Hepatocyte (in vitro differentiated cells): Measurements from ENCODE around the gene UBAP1.

Experiments
- EZH2 ChIP-seq: fragments of 200-600 bp; sonication (generic); IDR thresholded peaks from 2 replicates; pipeline ENCODE4 v1.6.1; 2016; ENCODE audit warnings: antibody characterized with exemption, mild to moderate bottlenecking, borderline replicate concordance
- EZH2phosphoT487 ChIP-seq: fragments of 200-600 bp; sonication (generic); IDR thresholded peaks from one replicate; pipeline ENCODE4 v1.6.1; 2018; ENCODE audit warnings: antibody characterized with exemption, mild to moderate bottlenecking, low read depth, moderate library complexity; ENCODE audit not compliant: unreplicated experiment, severe bottlenecking
- TF ChIP-seq, protein P1 (sequence below): fragments of 200-600 bp; sonication (generic); IDR thresholded peaks from 2 replicates; pipeline ENCODE4 v1.5.1; 2016; ENCODE audit warnings: antibody characterized with exemption, mild to moderate bottlenecking; ENCODE audit not compliant: poor library complexity

DNA sequence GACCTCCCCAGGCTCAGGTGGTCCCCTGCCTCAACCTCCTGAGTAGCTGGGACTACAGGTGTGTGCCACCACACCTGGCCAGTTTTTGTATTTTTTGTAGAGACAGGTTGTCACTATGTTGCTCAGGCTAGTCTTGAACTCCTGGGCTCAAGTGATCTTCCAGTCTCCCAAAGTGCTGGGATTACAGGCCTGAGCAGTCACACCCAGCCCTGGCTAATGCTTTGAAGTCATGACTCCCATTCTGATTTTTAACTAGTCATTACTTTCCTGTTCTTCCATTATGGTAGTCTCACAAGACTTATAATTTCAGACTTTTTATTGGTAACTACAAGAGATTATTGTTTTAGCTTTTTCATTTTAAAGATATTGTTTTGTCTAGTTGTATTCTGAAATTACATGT, 26.3 kb downstream of the UBAP1 start:
- TF ChIP-seq, protein P1, sequence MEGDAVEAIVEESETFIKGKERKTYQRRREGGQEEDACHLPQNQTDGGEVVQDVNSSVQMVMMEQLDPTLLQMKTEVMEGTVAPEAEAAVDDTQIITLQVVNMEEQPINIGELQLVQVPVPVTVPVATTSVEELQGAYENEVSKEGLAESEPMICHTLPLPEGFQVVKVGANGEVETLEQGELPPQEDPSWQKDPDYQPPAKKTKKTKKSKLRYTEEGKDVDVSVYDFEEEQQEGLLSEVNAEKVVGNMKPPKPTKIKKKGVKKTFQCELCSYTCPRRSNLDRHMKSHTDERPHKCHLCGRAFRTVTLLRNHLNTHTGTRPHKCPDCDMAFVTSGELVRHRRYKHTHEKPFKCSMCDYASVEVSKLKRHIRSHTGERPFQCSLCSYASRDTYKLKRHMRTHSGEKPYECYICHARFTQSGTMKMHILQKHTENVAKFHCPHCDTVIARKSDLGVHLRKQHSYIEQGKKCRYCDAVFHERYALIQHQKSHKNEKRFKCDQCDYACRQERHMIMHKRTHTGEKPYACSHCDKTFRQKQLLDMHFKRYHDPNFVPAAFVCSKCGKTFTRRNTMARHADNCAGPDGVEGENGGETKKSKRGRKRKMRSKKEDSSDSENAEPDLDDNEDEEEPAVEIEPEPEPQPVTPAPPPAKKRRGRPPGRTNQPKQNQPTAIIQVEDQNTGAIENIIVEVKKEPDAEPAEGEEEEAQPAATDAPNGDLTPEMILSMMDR, result no peak
- no peak for TF ChIP-seq EZH2
- TF ChIP-seq EZH2phosphoT487, result no peak
